Keratinocyte (primary cell): ENCODE data around the gene CHD8.

ENCODE experiments used
- EZH2 ChIP-seq: IDR thresholded peaks from one replicate; pipeline ENCODE4 v1.6.1; 2012; ENCODE audit warnings: inconsistent platforms, mild to moderate bottlenecking, low read length, moderate library complexity
- TF ChIP-seq, protein P1 (sequence below), 3 experiments: IDR thresholded peaks in 1 of 3; conservative IDR thresholded peaks in 1 of 3; optimal IDR thresholded peaks in 1 of 3; 2 replicates in 2 of 3; 3 replicates in 1 of 3; pipeline versions ENCODE3 to v1.5.1; 2011; ENCODE audit warnings: low read length in 3 of 3, mild to moderate bottlenecking in 3 of 3, moderate library complexity in 2 of 3, control low read depth in 1 of 3, inconsistent platforms in 1 of 3; ENCODE audit not compliant: insufficient read depth in 2 of 3; ENCODE audit errors: extremely low read depth in 1 of 3

- TF ChIP-seq, protein P1, sequence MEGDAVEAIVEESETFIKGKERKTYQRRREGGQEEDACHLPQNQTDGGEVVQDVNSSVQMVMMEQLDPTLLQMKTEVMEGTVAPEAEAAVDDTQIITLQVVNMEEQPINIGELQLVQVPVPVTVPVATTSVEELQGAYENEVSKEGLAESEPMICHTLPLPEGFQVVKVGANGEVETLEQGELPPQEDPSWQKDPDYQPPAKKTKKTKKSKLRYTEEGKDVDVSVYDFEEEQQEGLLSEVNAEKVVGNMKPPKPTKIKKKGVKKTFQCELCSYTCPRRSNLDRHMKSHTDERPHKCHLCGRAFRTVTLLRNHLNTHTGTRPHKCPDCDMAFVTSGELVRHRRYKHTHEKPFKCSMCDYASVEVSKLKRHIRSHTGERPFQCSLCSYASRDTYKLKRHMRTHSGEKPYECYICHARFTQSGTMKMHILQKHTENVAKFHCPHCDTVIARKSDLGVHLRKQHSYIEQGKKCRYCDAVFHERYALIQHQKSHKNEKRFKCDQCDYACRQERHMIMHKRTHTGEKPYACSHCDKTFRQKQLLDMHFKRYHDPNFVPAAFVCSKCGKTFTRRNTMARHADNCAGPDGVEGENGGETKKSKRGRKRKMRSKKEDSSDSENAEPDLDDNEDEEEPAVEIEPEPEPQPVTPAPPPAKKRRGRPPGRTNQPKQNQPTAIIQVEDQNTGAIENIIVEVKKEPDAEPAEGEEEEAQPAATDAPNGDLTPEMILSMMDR (optimal IDR thresholded peaks at IDR 0.05 in 1 of 3, IDR thresholded peaks at IDR 0.05 in 1 of 3, conservative IDR thresholded peaks at IDR 0.05 in 1 of 3; ENCODE audit: extremely low read depth in 1 of 3, insufficient read depth in 2 of 3, low read length in 3 of 3) = no peak
- TF ChIP-seq EZH2 = no peak
Measured at GRCh38 chr14:21475767-21476522, 20.0 kb upstream of the CHD8 start.
